K562 (cell line): Measurements from ENCODE around the gene RPTOR. TPM values are rescaled to one million over a fixed set of nuclear protein-coding genes. Genes with fewer than 3 reads are reported as not detected.

Experiments used
- ARID1B ChIP-seq: fragments of 450-650 bp; IDR thresholded peaks from 2 replicates; pipeline ENCODE4 v1.6.1; 2016; ENCODE audit warnings: antibody characterized with exemption, mild to moderate bottlenecking, inconsistent platforms
- MED1 ChIP-seq: sonication (generic); formaldehyde crosslinking; IDR thresholded peaks from 2 replicates; pipeline ENCODE4 v1.8.1; 2023; ENCODE audit warnings: missing genetic modification reagents, borderline replicate concordance
- ZBTB8A ChIP-seq: fragments of 450-650 bp; IDR thresholded peaks from 2 replicates; pipeline ENCODE4 v1.6.1; 2018; ENCODE audit warnings: mild to moderate bottlenecking, moderate library complexity; ENCODE audit not compliant: partially characterized antibody
- ZNF197 ChIP-seq: fragments of 200-800 bp; sonication (Bioruptor generic); IDR thresholded peaks from 2 replicates; pipeline ENCODE4 v1.6.1; 2016; ENCODE audit warnings: low read depth, missing genetic modification characterization, missing compliant biosample characterization
- polyA plus RNA-seq, 8 experiments: library from polyadenylated mRNA; depleted of rRNA in 4 of 8; stranded (reverse) in 5 of 8; unstranded in 3 of 8; fragments of >200 nt; fragmentation: Nextera tagmentation in 2 of 8; fragmentation: Illumina TruSeq in 1 of 8; extraction: Ambion mirVana in 2 of 8; extraction: Trizol in 1 of 8; gene quantifications; 2 replicates each; pipeline versions ENCODE4 v1.2.1 to v1.2.3, GENCODE V29; 2011 to 2014; ENCODE audit warnings: inconsistent platforms in 1 of 8, missing spikeins in 1 of 8
- total RNA-seq, 7 experiments: library from RNA; depleted of rRNA in 6 of 7; stranded (reverse); fragments of >200 nt in 6 of 7; fragmentation: Illumina TruSeq in 2 of 7; extraction: Trizol in 2 of 7; gene quantifications; 2 replicates each; pipeline versions ENCODE4 v1.2.1 to v1.2.3, GENCODE V29; 2011 to 2021; ENCODE audit warnings: low replicate concordance in 1 of 7
- TF ChIP-seq, protein P1 (sequence below): fragments of 450-650 bp; formaldehyde crosslinking; IDR thresholded peaks from 2 replicates; pipeline ENCODE4 v1.4.0; 2022; ENCODE audit warnings: missing genetic modification characterization
- TF ChIP-seq, protein P2 (sequence below): fragments of 150-350 bp; IDR thresholded peaks from 2 replicates; pipeline ENCODE4 v1.6.1; 2014; ENCODE audit warnings: low read depth, mild to moderate bottlenecking, low read length, borderline replicate concordance

Gene RPTOR
- total and polyA plus RNA-seq, 9 of the 15 experiments (the other 6 are each of a cell fraction or from before 2014, with no cell fraction given) = 0.24 to 54.1 (median 10.2) TPM

DNA sequence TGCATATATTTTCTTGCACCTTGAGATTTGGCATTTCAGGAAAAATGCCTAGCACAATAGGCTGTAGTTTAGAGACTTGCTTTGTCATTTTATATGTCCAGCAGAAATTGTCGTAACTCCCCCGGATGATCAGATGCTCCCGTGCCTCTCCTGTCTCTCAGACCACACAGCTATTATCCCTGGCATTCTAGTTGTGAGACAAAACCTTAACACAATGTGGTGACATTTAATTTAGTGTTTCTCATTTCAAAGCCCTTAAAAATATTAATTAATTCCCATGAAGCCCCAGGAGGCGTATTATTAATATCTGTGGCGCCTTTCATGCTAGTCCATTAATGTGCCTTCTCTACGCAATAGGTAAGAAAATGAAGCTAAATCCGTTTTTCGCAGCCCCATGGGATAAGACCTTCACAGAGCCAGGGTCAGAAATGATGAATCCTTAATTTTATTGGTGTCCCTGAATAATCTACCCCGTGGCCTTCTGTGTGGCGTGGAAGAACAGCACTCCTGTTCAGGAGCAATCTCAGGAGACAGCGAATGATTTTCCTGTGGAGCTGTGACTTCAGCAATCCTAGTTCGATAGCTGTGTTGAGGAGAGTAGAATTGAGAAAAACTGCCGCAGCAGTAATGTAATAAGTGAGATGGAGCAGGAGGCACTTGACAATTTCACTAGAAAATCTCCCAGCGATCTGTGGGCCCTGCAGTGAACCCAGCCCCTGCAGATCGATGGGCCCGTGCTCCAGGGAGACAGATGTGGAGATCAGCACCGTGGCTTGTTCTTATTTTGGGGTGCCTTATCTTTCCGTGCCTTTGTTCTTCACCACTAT is 157.9 kb downstream of the RPTOR start (continued):
- no peak for TF ChIP-seq MED1 (CRISPR knock-in tag)
- TF ChIP-seq, protein P1, sequence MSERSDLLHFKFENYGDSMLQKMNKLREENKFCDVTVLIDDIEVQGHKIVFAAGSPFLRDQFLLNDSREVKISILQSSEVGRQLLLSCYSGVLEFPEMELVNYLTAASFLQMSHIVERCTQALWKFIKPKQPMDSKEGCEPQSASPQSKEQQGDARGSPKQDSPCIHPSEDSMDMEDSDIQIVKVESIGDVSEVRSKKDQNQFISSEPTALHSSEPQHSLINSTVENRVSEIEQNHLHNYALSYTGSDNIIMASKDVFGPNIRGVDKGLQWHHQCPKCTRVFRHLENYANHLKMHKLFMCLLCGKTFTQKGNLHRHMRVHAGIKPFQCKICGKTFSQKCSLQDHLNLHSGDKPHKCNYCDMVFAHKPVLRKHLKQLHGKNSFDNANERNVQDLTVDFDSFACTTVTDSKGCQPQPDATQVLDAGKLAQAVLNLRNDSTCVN (CRISPR knock-in tag) = no peak
- no peak for TF ChIP-seq ZBTB8A
- TF ChIP-seq ZNF197 = no peak
- TF ChIP-seq, protein P2, sequence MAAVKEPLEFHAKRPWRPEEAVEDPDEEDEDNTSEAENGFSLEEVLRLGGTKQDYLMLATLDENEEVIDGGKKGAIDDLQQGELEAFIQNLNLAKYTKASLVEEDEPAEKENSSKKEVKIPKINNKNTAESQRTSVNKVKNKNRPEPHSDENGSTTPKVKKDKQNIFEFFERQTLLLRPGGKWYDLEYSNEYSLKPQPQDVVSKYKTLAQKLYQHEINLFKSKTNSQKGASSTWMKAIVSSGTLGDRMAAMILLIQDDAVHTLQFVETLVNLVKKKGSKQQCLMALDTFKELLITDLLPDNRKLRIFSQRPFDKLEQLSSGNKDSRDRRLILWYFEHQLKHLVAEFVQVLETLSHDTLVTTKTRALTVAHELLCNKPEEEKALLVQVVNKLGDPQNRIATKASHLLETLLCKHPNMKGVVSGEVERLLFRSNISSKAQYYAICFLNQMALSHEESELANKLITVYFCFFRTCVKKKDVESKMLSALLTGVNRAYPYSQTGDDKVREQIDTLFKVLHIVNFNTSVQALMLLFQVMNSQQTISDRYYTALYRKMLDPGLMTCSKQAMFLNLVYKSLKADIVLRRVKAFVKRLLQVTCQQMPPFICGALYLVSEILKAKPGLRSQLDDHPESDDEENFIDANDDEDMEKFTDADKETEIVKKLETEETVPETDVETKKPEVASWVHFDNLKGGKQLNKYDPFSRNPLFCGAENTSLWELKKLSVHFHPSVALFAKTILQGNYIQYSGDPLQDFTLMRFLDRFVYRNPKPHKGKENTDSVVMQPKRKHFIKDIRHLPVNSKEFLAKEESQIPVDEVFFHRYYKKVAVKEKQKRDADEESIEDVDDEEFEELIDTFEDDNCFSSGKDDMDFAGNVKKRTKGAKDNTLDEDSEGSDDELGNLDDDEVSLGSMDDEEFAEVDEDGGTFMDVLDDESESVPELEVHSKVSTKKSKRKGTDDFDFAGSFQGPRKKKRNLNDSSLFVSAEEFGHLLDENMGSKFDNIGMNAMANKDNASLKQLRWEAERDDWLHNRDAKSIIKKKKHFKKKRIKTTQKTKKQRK = no peak
- TF ChIP-seq ARID1B = no peak
